NCI-H146 treated with DMSO at 0.1 percent for 48 hours (cell line): Measurements from ENCODE around the gene ULK4.
"Not testable (repeated sequence)": the region's sequence is repeated elsewhere in the genome, so short reads cannot be mapped to it uniquely, and the experiment has no call there.

Source experiments
- DNase-seq: peaks from one replicate; lab custom pipeline; 2025; ENCODE audit not compliant: unreplicated experiment; lab: John Stamatoyannopoulos, UW

ULK4 gene

DNA sequence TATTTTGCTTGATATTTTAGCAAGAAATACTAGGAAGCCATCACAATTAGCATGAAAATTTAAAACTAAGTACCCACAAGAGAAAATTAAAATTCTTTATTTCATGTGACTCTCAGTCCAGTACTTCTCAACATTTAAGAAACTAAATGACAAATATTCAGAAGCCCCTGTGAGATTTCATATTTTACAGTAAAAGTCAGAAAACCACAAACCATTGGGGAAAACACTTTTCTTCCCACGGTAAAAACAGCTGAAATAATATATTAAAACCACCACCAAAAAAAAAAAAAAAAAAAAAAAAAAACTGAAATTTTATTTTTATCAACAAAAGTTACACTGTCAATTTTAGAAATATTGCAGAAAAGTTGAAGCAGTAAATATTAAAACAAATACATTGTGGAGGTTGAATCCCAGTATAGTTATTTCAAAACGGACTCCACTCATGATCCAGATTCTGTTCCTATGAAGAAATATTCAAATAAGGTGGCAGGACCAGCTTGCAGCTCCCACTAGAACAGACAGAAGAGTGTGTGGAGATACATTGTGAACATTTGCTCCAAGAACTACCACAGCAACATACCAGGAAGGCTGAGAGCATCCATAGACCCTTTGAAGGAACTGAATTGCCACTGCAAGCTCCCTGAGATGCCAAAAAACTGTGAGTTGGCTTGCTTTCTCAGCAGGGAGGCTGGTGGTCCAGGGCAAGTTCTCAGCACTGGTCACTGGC, 454.4 kb downstream of the ULK4 start:
- DNase-seq = no peak

DNA sequence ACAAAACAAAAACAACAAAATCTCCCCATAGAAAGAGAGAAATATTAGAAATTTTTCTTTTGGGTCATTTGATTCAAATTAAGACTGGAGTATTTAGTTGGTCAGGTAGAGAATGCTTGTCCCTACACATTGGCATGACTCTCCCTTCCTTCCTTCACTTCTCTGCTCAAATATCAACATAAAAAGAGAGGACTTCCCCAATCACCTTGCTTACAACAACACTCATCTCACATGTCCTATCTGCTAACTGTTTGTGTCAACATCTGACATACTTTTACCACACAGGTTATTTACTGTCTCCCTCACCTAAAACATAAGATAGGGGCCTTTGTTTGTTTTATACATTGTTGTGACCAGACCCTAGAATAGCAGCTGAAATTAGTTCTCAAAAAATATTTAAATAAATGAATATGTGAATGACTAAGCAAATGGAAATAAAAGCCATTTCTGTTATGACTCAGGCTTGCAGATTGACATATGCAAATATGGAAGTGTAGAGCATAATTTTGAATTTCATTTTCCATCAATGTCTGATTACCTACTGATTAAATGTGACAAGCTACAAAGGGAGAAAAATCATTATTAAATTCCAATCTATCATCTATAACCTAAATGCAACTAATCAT, 457.8 kb downstream of the ULK4 start:
- no peak for DNase-seq

DNA sequence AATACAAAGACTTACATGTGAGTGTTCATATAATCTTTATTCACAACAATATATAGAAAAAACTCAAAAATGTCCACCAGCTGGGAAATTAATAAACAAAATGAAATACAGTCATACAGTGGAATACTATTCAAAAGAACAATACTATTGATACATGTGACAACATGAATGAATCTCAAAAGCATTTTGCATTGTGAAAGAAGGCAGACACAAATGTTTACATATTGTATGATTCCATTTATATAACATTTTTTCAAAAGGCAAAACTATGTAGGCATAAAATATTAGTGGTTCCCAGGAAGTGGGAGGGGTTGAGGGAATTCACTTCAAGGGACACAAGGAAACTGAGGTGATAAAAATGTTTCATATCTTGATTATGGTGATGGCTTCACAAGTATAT, 459.4 kb downstream of the ULK4 start:
- DNase-seq = no peak

DNA sequence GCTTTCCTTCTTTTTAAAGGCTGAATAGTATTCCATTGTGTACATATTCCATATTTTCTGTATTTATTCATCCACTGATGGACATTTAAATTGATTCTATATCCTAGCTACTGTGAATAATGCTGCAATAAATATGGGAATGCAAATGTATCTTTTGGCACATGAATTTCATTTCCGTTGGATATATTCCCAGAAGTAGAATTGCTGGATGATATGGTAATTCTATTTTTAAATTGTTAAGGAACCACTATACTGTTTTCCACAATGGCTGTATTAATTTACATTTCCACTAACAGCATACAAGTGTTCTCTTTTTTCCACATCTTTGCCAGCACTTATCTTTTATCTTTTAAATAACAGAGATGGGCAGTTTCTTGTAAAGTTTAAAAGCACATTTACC, 459.9 kb downstream of the ULK4 start:
- no peak for DNase-seq

DNA sequence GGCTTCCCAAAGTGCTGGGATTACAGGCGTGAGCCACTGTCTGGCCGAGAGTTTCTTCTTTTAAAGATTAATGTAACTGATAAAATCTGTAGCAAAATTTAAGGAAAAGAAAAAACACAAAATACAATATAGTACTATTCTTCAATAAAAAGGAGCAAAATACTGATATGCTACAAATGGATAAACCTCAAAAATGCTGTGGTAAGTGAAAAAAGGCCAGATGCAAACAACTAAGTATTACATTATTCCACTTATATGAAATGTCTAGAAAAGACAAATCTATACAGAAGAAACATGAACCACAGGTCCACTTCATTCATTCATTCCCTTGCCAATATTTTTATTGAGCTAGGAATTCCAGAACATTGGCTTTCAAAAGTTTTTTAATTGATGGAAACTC, 463.1 kb downstream of the ULK4 start:
- DNase-seq = no peak

DNA sequence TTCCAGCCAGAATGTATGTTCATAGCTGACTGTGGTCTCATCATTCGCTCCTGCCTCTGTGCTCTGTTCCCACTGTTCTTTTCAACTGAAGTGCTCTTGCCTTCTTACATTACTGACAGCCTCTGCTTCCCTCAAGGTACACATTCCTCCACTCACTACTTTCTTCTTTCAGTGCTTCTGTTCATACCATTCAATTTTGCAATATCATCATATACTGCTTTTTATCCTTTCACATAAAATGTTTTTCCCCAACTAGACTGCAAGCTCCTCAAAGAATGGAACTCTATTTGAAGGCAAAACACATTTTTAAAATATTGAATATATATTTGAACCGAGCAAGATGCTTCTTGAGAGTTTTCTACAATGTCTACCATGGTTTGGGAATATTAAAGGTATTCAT, 471.5 kb downstream of the ULK4 start:
- no peak for DNase-seq

DNA sequence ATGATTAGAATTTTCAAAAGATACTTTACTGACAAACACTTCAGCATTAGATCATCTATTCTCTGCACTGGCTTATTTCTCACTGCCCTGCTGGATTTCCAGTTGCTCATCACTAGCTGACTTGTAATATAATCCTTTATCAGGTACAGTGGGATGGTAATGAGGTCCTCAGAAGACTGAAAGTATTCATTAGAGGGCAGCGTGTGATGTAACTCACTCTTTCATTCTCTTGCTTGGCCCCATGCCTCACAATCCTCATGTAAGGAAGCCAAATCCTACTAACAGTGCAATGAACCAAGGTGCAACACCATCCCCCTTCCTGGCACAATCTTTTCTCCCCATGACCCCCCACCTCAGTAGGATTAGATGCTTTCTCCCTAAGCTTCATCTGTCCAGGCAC, 472.7 kb downstream of the ULK4 start:
- DNase-seq = no peak

DNA sequence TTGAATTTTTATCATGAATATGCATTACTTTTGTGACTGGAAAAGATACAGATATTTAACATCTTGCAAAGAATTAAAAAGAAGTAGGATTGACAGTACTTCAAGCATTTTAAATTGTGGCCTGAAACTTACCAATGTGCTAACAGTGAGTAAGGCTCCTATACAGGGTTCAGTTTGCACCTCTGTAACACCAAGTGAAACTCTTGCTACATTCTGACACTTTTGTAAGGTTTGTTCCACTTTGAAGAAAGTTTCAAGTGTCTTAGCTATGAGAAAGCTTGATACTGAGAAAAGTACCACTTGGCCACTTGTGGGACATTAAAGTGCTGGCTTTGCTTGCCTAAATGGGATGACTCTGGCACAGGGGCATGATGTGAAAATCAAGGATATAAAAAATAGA, 473.4 kb downstream of the ULK4 start:
- DNase-seq = no peak

DNA sequence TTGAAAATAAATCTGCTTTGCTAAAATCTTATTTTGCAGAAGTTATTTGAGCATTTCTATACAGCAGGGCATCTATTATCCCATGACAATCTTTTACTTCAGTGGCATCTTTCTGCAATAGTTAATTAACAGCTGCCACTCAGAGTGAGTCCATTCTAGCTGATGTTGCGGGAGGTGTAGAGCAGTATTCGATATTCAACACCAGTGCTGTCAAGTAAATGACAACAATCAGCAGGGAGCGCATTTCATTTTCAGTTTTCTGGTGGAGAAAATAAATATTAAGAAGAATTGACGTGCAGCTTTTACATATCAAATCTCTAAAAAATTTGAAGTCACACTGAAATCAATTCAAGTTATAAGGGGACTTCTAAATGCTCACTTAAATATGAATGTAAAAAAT, 476.4 kb downstream of the ULK4 start:
- no peak for DNase-seq

DNA sequence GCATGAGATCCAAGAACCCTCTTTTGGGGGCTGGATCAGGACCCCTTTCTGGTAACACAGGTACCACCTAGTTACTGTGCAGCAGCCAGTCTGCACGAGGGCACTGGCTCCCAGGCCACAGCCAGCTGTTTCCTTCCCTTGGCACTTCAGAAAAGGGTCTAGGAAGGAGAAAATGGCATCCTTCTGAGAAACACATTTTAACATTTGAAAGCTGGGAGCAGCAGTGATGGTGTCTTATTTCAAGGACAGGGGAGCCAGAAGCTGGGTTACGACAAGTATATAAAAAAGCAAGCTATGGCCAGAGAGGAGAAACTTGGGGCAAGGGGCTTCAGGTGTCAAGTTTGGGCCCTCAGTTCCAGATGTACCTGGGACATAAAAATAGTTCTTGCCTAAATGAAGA, 479.8 kb downstream of the ULK4 start:
- DNase-seq = no peak

DNA sequence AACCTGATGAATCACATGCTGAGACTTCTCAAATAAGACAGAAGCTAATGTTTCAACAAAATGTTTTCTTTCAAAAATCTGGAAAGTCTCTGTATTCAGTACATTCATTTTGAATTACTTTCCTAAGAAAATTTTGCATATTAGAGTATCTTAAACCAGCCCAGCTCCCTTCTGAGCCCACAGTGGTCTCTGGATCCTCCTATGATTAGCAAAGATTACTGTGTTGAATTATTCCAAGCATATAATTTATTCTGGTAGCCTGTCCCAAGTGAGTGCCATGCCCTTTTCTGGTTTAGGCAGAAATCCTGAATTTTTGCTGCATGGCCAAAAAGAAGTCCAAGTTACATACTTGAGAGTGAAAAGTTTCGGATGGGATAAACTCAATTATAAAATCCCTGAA, 483.6 kb downstream of the ULK4 start:
- no peak for DNase-seq

DNA sequence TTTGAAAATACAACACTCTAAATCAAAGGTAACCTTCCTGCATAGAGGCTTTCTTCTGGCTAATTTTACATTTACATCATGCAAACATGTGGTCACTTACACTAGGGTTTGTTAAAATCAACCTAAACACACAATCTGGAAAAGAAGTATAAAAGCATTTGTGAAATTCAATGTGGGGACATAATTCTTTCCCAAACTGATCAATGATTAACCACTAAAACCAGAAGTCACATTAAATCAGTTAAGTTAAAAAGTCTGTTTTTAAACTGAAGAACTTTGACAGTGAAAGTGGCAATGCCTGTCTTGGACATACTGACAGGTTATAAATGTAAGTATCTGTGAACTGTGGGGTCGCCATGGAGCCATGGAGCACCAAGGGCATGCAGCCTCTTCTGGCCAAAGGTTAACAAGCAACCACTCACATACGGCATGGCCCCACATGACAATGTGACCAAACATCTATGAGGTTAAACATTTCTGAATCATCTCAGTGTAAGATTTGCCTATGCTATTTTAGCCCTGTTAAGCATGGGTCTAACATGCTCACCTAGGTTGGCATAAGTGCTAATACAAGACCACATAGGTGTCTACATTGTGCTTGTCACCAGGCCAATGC, 484.4 kb downstream of the ULK4 start:
- DNase-seq = no peak

DNA sequence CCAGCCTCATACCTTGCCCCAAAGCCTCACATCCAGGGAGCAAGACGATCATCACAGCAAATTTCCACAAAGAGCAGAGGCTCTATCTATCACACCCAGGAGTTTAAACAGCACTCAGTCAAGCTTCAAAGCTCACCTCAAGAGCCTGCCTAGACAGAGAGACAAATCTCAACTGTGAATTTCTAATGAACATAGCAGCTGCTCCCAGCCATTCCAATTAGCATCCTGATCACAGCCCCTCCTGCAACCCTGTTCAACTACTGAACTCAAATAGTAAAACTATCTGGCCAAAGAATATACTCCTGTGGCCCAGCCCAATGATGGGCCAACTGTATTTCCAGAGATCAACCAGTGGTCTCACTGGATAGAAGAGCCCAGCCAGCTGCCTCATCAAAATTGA, 492.8 kb downstream of the ULK4 start:
- no peak for DNase-seq

DNA sequence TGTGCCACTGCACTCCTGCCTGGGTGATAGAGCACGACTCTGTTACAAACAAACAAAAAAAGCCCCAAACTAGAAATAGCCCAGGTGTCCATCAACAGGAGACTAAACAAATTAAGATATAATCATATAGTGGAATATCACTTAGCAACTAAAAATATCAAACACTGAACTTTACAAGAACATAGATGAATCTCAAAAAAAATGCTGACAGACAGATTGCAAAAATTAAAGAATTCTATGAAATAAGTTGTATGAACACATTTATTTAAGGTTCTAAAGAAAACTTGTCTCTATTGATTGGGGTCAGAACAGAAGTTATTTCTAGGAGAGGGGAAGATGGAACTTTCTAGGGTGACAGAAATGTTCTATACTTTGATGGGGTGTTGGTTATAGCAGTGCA, 494.4 kb downstream of the ULK4 start:
- no peak for DNase-seq

DNA sequence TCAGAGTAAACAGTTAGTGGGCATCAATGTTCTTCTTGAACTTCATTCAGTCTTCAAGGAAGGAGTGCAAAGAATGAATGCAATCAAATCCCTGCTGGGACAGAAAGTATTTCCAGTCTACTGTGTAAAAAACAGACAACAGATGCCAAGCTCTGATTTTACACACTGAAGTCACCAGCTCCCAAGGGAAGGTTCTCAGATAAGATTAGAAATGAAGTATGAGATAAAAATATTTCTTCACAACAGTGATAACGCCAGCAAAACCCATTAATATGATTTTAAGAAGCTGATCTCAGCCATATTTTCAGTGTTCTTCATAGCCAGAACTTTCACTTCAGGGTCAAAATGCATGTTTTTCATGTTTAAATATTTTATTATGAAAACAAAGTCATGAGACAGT, 497.0 kb downstream of the ULK4 start:
- DNase-seq = no peak

DNA sequence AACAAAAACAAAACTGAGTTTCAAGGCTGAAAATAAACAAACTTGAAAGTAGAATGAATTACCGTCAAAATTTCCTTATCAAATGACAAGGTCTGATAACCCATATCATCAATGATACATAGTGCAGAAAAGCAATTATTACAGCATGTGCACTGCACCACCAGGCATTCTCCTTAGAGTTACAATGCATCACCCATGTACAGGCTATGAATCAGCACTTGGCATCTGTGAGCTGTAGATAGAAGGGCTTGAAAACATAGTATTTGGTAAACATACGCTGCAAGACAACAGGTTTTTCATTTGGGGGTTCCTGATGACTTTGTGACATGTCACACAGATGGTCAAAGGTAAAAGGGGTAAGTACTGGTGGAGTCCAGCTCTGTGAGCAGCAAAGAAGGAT, 497.5 kb downstream of the ULK4 start:
- no peak for DNase-seq

DNA sequence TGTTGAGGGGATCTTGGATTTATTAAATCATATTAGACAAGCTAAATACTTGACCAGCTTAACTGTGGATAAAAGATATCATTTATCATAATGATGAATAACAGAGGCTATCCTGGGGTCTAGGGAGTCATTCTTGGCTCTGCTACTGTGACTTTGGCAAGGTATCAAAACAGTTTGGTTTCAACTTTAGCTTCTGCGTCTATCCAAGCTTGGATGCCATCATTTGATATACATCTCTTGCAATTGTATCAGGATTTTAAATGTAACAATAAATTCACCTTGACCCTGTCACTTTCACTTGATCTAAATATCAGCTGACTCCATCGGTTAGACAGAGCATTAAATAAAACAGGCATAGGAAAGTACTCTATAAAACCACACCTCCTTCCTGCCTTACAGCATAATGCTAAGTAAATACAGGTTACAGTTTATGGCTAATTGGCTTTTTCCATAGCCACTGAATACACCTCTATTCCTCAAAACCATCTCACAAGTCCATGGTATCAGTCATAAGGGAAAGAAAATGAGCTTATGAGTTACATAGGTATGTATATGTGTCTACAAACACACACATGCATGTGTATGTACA, 499.7 kb downstream of the ULK4 start:
- no peak for DNase-seq

DNA sequence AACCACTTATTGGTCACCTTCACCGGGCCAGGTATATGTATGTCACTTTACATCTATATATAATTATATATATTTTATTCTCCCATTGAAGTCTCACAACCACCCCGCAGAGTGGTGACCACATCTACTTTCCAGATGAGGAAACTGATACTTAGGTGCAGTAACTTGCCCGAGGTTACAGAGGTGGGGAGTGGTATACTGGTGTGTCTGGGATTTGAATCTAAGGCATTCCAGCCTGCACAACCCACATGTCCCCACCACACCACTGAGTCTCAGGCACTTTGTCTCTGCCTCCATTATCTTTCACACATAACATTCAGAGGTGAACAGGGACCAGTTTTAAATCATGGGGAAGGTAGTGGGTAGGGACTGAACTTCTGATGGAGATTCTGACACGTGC, 501.2 kb downstream of the ULK4 start:
- DNase-seq = no peak

DNA sequence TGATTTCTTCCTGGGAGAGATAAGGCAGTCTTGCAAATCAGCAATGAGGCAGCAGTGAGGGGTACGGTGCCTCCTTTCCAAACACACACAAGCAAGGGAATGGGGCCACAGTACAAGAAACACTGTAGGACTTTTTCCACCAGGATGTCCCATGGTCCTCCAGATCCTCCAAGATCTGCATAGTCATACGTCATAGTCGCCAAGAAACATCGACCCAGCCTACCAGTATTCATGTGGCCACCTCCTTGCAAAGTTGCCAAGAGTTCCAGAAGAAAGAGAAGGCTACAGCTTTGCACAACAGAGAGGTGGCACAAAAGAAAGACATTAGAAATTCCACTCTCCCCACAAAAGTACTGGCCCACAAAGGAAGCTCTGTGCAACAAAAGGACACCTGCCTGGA, 504.7 kb downstream of the ULK4 start:
- DNase-seq = no peak

DNA sequence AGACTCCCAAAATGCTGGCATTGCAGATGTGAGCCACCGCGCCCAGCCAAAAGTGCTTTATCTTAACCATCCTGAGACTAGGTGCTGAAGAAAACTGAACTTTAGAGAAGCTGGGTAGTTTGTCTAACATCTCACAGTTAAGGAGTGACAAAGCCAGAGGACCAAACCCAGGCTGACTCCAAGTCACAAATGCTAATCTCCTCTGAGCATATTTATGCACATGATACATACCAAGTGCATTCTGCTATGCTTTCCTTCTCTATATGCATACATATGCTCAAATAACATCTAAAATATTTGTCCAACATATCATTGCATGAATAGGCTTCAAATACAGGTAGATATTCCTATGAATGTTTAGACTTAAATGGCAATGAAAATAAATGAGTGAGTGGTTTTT, 505.7 kb downstream of the ULK4 start:
- DNase-seq = no peak

DNA sequence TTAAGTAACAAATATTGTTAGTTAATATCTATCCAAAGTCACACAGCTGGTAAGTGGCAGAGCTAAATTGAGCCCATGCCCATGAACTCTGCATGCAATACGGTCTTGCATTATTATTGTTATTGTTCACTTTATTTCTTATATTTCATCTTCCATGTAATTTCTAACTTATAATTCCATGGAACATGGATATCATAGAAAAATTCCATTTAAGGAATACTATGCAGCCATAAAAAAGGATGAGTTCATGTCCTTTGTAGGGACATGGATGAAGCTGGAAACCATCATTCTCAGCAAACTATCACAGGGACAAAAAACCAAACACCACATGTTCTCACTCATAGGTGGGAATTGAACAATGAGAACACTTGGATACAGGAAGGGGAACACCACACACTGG, 508.3 kb downstream of the ULK4 start:
- DNase-seq = not testable (repeated sequence)
